HuH-7 (cell line): ENCODE results near the gene TENM4.
"Not testable (repeated sequence)": the region's sequence is repeated elsewhere in the genome, so short reads cannot be mapped to it uniquely, and the experiment has no call there.

Source experiments
- DNase-seq: peaks from one replicate; pipeline ENCODE4 v3.0.0; 2011; ENCODE audit warnings: low spot score

Gene TENM4

DNA sequence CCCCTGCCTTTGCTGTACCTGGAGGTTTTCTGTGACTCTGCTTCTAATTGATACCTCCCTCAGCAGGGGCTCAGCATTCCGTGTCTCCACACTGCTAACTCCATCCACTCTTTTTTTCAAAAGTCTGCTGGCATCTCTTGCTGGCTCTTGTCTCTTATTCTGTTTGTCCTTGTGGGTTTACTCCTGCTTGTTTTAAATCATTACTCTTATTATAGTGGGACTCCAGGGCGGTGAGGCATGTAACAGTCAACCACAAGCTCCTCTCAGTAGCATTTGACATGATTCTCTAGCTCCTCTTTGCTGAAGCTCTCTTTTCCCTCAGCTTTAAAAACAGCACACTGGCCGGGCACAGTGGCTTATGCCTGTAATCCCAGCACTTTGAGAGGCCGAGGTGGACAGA lies 605.9 kb downstream of the TENM4 start:
- no peak for DNase-seq

DNA sequence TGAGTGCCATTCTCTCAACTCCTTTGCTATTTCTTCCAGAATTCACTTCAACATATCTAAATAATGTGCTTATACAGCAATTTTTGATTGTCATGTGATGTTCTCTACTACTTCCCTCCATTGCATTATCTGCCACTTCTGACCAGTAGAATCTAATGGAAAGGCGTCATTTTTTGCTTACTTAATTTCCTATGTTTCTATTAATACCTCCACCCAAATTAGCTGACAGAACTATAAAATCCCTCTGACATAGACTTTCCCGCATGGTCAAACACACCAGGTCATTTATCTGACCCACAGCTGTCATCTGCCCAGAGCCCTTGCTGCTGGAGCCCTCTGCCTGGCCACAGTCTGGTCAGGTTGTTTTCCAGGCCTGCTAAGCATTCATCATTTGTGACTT lies 607.6 kb downstream of the TENM4 start:
- DNase-seq = no peak

DNA sequence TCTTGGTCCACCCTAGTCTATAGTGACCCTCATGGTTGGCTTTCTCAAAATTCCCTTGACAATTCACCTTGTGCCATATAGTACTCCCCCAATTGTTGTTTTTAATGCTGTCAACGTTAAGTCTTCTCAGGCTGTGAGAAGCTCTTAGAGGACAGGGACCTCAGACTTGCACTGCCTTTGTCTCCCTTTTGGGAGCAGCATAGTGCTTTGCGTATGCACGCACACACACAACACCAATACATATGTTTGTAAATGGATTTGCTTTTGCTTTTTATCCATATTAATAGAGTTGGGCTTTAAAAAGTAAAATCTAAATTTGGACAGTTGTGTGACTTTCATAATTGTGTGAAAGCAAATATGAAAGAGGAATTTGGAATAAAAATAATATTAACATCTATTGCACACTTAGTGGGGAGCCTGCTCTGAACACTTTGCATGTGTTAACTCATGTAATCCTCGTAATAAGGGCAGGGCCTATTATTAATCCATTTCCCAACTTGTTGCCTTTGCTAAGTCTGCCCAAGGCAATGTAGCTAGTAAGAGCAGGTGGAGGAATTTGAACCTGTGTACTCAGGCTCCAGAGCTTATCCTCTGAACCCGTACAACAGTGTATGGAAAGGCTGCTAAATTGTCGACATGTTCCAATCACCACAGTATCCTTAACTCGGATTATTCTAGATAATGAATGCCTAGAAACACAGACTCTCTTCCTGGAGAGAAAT lies 608.4 kb downstream of the TENM4 start:
- no peak for DNase-seq

DNA sequence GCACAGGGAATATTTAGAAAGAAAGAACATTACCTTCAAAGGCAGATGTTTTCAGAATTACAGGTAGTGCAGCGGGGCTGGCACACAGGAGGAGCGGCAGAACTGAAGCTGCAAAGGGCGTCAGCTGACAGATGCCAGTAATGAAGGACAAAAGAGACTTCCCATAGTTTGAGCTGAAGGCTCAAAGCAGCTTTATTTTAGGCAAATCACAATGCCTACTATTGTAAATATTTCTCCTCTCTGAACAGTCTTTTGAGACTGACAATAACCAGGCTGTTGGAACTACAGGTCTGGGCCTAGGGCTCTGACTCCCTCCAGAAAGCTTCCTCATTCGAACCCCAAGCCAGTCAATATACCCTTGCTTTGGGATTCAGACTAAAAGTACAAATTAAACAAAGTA lies 609.3 kb downstream of the TENM4 start:
- no peak for DNase-seq

DNA sequence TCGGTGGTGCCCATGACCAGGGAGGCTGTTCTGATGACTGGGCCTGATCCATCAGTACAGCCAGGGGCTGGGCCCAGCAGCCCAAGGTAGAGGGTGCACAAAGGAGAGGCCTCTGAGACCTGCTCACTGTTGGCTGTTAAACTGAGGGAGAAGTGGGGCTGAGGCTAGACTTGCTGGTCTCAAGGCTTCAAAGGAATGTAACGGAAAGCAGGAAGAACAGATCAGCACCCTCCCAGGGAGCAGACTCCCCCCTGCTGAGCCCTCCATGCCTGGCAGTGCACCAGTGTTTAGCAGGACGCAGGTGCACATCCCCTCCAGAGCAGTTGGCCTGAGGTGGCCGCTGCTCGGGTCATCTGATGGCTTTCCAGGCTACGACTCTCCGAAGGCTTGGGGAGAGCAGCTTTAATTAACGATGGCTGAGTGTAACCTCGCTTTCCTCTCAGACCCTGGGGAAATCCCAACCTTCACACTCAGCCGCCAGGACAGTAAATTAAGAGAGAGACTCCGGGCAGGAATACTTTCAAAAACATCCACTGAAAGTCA lies 610.5 kb downstream of the TENM4 start:
- DNase-seq = no peak

DNA sequence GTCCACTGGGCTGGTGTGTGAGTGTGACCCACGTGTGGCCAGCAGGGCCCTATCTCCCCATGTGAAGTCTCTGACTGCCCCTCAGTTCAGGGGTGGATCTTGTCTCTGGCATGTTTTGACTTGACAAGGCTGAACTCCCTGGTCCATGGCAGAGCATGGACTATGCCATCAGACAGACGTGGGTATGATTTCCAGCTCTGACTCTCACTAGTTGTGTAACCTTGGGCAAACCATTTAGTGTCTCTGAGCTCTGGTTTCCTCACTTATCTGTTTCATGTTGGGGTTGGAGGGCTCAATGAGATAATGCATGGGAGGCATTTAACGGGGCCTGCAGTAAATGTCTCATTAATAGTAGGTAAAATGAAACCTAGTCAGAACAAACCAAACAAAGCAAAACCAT lies 611.7 kb downstream of the TENM4 start:
- no peak for DNase-seq

DNA sequence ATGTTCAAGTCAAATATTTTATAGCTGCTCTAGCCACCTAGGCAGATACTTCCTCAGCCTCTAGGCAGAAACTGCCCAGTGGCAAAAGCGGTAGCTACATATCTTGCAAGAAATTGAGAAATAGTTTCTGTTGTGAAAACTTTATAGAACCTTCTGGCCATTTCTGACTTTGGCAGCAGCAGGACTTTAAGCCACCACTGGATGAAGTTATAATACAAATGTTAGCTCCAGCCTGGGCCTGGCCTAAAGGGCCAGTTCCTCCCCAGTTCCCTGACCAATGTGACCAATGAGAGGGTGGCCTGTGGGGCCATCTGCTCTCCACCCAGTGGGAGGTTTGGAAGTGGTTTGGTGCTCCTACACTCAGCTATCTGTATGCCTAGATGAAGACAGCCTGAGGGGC lies 612.2 kb downstream of the TENM4 start:
- no peak for DNase-seq

DNA sequence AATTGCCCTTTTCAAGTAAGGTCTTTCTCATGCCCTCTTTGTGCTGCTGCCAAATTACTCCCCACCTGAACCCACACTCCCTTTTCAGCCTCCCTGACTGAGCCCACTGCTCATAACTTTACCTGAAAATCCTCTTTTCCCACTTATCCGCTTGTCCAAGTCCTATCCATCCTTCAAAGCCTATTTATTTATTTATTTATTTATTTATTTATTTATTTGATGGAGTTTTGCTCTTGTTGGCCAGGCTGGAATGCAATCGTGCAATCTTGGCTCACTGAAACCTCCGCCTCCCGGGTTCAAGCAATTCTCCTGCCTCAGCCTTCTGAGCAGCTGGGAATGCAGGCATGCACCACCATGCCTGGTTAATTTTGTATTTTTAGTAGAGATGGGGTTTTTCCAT lies 613.5 kb downstream of the TENM4 start:
- not testable (repeated sequence) for DNase-seq

DNA sequence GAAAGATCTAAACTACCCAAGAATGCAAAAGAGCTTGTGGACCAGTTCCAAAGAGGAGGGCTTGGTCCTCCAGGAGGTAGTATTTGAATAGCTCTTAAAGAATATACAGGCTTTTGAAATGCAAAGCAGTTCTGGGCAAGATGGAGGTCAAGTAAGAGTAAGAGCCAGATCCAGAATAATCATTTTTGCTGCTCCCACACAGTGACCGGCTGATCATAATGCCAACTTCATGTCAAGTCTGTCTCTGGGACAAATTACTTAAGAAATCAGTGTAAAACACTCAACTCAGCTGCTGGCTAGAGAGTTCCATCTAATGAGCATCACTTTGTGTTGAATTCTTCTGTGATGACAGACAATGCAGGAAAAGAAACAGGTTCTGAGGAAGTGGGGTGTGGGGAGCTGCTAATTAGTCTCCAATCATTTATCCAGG lies 615.2 kb downstream of the TENM4 start:
- no peak for DNase-seq

DNA sequence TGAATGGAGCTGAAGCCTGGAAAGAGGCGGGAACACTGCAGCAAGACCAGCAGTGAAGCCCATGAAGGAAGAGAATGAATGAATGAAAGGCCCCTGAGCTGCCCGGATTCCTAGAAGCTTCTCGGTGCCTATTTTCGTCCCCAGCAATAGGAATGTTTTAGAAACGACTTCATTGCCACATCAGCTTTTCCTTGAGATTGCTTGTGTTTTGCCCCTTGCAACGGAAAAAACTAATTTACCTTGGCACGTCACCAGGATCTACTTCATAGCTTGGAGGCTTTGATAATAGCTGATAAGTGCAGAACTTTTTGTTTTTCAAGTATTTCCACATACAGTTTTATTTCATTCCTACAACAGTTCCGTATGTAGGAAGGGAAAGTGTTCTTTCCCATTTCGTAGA lies 617.2 kb downstream of the TENM4 start:
- no peak for DNase-seq

DNA sequence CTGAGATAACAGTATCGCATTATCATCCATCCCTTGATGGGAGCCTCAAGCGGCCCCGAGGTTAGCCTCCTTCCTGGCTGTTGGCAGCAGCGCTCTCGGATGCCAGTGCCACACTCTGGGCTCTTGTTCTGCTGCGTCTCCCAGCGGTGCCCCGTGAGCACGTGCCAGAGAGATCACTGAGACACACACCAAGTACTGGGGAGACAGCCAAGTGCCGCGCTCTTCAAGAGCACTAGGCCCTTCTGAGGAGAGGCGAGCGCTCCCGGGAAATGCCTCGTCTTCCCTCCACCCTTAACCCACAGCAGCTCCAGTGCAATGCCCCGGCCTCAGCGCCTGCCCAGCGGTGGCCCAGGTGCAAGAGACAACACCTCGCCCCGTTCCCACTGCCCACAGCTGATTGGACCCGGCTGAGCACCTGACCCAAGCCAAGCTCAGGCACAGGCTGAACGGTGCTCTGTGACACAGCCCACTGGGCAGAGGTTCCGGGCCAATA lies 617.9 kb downstream of the TENM4 start:
- DNase-seq = no peak

DNA sequence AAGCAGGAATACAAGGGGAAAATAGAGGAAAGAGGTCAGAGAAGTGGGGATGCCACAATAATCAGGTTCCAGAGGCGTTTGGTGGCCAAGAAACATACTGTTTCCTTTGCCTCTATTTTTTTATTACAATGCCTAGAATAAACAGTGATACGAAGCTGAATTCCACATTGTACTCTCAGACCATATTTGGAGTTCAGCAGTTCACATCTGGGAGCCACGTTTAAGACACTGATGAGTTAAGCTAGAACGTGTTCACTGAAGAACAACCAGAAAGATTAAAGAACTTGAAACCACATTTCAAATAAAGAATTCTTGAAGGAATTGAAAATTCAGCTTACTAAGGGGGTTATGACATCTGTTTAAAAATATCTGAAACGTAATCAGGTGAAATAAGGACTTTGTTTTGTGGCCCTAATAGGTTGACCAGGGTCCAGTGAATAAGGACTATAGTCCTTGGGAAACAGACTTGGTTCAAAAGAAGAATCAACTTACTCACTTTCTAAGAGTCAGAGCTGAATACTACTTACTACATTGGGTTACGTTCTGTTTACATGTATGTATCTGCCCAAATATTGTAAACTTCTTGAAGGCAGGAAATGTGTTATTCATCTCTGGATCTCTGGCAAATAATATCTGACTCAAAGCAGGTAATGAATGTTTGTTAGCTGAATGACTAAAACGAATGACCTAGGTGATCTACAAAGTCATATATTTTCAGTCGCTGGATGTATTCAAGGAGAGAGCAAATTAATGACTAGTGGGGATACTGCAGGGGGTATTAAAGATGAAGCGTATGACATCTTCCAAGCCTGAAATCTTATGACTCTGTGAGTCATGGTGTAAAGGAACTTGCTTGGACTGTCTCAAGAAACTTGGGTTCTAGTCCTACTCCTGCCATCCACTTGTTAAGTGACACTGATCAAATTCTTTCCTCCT lies 619.2 kb downstream of the TENM4 start:
- DNase-seq = no peak

DNA sequence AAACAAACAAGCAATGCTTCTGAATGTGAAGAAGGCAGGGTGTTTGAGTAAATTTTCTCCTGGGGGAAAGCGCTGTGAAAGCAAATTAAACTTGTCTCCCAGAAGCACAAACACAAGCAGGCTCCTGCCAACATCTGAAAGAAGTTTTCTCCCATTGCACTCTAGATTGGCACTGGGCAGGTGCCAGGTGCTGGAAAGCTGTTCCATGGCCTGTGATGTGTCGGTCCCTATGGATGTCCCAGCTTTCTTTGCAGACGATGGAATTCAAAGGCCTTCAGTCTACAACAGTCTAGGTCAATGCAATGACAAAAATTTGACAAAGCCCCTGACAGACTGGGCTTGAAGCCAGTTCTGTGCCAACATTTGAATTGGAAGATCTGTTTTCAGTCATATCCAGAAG lies 620.1 kb downstream of the TENM4 start:
- no peak for DNase-seq

DNA sequence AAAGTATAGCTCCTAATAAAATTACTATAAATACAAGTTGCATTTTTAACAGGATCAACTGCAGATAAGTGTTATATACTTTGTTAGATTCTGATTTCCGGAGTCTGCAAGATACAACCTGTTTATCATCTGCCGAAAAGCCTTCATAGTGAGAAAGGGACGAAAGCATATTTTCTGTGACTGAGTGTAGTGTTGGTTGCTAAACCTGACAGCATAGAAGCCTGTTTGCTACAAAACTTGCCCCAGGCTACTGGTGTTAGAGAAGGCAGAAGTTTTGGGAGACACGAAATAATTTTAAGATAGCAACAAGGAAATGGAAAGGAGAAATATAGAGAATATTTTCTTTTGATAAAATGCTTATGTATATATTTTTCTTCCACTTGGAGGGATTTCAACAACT lies 622.6 kb downstream of the TENM4 start:
- no peak for DNase-seq

DNA sequence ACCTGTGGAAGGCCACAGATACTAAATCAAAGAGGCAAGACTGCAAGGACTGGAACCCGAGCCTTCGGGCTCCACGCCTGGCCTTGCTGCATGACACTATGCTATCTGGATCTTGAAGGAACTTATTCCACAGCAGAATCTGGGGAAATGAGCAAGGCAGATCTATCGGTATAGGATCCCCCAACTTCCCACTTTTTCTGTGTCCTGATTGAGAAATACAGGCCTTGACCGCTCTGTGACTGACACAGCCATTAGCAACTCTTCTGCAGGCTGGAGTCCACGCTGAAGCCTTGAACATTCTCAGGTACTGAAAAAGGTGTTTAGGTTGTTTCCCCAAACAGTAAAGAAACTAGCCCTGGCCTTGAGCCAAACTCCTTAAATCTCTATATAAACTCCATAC lies 625.0 kb downstream of the TENM4 start:
- no peak for DNase-seq

DNA sequence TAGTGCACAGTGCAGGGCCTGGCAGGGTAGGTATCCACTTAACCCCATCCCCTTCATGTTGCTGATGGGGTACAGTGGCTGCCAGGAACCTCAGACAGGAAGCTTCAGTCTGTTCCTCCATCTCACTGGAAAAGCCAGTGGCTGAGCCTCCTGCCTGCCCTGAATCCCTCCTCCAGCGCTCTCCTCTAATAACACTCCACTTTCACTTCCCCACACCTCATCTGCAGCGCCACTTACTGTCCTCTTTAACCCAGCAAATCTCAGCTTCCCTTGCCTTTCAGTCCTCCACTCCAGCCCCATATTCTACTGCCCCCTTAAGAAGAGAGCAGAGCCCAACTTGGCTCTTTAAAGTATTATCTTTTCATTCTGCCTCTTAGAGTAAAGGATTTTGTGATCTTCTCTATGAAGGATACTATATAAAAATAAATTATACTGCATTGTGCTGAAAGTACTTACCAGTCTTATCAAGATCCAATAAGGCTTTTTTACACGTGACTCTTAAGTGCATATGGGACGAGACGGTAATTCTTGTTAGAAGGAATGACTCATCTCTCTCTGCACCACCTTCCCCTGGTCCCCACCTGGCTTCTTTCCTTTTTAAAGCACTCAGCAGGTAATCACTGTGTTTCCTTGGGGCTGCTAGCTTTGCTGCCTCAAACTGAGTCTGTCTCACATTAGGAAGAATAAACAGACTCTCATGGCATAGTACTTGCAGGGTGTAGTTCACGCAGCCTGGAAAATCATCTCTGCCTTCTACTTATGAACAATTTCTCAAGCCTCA lies 628.1 kb downstream of the TENM4 start:
- DNase-seq = no peak

DNA sequence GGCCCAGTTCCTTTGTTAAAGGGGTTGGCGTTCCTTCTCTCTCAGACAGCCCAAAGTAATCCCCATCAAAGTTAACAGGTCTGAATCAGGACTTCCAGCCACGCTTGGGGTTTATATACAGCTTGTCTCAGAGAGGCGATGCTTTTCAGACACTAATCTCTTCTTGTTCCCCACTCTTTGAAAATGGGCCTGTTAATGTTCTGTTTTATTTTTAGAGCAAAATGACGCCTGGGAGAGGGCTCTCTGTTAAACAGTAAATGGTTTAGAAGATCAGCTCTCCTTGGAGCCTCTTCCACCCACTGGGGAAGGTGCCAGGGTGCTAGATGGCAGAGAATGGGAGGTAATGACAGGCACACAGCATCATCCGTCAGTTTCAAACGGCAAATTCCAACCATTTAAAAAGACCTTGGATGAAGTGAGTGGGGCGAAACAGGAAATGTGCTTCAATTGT lies 630.2 kb downstream of the TENM4 start:
- DNase-seq = no peak

DNA sequence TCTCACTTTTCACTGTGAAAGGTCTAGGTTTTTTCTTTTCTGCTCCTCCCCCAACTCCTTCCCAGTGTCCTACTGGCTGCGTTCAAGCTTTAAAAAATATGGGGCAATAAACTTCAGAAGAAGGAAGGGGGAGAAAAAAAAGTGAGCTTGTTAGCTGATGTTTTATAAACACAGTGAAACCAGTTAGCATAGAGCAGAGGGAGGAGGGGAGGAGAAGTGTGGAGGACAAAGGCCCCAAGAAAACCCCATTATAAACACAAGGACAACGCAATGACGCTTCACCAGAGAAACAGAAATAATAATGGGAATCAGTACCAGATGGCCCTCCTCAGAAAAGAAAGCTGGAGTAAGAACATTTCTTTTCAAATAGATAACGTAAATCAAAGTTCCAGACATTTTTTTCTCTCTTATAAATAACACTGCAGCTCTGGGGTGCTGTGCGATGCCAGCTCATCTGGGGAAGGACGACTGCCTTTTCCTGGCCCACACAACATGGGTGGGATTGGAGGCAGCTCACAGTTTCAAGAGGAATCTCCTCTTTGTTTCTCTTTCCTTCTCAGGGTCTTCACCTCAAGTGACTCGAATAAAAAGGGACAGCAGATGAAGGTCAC lies 630.8 kb downstream of the TENM4 start:
- DNase-seq = no peak

DNA sequence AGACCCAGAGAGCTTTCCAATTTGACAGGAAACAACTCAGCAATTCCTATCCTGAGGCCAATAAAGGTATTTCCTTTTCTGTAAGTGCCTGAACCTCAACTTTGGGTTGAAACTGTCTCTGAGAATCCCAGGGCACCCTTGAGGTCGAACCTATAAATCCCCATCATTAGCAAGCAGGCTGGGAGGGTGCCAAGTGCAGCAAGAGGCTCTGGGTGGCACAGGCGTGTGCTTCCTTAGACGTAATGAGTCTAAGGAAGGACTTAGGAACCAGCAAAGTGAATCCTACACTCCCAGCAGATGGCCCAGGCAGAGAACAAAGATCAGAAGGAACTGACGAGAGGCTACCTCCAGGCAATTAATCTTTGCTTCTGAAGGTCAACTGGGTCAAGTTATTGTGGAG lies 631.9 kb downstream of the TENM4 start:
- no peak for DNase-seq

DNA sequence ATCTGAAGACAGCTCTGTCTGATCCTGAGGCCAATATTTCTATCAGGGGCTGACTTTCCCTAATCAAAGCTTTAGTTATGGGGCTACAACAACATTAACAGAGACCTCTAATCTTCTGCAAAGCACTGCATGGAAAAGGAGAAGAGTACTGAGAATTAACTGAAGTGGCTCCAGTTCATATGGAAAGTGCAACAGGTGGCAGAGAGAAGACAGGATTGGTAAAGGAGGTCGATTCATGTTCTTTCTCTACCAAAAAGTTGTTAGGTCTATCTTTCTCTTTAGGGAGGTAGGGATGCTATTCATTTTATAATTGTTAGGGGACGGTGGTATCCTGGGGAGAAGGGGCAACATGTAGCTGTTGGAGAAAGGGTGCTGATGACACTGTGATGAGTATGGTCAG lies 633.5 kb downstream of the TENM4 start:
- DNase-seq = no peak

DNA sequence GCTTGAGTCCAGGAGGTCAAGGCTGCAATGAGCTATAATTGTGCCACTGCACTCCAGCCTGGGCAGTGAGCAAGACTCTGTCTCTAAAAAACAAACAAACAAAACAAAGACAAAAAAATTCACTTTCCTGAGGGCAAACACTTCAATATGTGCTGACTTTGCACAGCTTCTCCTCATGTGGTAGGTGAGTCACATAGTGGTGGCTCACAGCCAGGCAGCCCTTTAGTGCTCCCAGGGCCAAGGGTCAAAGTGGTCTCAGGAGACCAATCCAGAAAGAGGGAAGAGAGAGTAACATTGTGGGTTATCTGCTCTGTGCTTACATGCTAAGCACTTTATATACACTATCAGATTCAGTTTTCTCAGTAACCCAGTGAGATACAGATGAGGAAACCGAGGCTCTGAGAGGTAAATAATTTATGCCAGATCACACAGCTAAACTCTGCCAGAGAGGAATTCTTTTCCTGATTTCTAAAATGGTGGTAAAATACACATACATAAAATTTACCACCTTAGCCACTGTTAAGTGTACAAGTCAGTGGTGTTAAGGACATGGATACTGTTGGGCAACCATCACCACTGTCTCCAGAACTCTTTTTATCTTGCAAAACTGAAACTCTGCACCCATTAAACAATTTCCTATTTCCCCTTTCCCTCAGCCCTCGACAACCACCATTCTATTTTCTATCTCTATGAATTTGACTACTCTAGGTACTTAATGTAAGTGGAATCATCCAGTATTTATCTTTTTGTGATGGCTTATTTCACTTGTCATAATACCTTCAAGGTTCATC lies 634.4 kb downstream of the TENM4 start:
- no peak for DNase-seq
